IPS DF 19.7 (cell line): ENCODE measurements around the gene PSMB1.

Experiments
- DNase-seq: peaks from one replicate; pipeline ENCODE4 v3.0.0-alpha.2; 2013; ENCODE audit warnings: low read depth, low spot score

The PSMB1 gene

DNA sequence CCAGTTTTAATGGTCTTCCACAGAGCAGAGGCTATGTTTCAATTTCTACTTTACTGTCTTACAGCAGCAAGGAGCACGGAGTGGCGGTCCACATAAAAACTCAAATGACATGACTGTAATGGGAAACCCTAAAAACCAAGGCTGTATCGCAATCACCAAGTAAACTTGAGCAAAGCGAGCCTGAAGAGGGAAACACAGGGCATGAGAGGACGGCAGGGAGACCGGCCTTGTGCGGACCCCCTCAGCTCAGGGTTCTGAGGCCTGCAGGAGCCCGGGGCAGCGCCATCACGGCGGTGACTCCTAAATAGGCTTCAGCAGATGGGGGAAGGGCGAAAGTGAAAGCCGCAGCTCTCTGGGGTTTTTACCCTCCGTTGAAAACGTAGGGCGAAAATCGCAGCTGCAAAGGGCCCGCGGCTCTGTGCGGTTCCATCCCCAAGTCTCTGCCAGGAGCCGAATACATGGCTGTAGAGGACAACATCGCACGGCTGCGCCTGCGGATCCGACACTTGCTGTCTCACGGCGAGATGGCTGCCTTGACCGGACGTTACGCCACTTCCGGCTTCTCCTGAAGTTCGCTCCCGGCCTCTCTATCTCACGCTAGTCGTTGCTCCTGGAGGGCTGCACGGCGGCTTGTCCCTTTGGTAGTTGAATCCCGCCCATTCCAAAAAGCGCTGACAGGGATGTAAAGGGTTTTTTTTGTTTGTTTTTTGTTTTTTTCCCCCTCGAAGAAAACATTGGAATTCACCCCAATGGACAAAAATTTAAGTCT, at the start of gene PSMB1:
Gene PSMB1 (minus strand): TSS at position 543 of the 769 bp plus-strand sequence. CDS start 65 bp downstream, at position 478.
- DNase-seq: peak; percentile 92

DNA sequence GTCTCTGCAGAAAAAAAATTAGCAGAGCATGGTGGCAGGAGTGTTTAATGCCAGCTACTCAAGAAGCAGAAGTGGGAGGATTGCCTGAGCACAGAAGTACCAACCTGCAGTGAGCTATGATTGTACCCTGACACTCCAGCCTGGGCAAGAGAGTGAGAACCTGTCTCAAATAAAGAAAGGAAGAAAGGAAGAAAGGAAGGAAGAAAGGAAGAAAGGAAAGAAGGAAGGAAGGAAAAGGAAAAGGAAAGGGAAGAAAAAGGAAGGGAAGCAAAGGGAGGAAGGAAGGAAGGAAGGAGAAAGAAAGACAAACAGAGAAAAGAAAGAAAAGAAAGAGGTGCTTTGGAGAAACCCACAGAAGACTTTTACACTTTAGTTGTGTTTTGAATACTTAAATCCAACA, 44.2 kb upstream of the PSMB1 start:
- no peak for DNase-seq

DNA sequence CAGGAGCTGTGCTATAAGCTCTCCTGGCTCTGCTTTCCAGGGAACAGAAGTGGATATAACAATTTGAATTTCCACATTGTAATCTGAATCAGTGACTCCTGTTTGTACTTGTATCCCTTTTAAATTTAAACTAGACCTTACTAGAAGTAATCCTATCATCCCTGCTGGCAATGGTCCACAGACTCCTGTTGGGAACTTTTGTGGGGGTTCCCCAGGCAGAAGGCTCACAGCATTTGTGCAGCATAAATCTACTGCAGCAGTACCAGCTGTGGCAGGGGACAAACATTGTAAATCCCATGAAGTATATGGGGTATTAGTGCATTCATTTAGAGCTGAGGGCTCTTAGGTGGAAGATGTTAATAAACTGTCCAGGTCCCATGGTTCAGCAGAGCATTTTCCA, 43.3 kb upstream of the PSMB1 start:
- no peak for DNase-seq

DNA sequence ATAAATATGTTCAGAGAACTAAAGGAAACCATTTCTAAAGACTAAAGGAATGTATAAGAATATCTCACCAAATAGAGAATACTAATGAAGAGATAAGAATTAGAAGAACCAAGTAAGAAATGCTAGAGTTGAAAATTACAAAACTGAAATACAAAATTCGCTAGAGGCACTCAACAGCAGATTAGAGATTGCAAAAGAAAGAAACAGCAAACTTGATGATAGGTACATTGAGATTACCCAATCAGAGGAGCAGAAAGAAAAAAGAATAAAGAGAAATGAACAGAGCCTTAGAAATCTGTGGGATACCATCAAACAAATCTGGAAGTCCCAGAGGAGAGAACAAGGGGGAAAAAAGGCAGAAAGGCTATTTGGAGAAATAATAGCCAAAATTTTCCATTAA, 37.6 kb upstream of the PSMB1 start:
- DNase-seq: no peak

DNA sequence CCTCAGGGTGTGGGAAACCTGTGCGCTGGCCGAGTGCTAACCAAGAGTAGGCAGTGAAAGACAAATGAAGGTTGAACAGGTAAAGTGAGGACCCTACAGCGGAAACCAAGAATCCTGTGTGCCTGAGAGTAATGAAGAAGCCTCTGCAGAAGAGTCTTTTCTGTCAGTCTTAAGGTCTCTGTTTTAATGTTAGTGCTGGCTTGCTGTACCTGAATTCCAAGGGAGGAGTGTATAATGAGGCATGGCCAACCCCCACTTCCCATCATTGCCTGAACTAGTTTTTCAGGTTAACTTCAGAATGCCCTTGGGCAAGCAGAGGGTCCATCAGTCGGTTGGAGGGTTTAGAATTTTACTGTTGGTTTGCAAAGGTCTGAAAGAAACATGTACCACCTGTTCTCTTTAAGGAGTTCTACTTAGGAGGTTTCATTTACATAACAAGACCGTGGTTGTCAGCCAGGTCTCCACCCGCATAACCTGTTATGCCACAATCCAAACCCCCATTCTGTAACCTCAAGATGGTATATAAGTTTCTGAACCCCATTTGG, 31.9 kb upstream of the PSMB1 start:
- DNase-seq: no peak

DNA sequence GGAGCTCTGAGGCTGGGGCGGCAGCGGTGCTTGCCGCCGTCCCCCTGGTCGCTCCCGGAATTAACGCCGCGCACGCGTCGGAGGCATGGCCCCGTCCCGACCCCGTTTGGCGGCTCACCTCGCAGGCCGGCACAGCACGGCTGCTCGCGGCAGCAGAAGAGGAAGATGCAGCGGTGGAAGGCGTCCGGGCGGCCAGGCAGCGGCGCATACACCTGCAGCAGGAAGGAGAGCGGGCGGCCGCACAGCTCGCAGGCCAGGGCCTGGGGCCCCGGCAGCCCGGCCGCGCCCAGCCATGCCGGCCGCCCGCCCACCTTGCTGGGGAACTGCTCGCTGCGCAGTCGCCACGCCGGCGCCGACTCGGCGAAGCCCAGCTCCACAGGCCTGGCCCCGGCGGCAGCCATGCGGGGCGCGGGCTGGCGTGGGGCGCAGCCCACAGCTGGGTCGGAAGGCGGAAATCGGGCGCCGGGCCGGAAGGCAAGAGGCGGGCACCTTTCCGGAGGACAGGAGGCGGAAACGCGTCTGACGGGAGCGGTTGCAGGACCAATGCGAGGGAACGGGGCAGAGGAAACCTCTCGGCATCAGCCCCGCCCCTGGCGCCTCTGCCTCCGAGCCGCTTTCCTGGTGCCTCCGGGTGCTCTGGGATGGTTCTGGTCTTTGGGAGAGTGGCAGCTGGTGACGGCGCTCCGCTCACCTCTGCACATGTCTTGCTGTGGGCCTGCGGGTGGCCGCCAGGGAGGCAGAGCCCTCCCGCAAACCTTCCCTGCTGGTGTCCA, 31.3 kb upstream of the PSMB1 start, which contains the start of gene PDCD2:
Gene PDCD2 (minus strand): TSS at position 457 of the 773 bp plus-strand sequence. CDS start 56 bp downstream, at position 401.
- peak; percentile 81 for DNase-seq

DNA sequence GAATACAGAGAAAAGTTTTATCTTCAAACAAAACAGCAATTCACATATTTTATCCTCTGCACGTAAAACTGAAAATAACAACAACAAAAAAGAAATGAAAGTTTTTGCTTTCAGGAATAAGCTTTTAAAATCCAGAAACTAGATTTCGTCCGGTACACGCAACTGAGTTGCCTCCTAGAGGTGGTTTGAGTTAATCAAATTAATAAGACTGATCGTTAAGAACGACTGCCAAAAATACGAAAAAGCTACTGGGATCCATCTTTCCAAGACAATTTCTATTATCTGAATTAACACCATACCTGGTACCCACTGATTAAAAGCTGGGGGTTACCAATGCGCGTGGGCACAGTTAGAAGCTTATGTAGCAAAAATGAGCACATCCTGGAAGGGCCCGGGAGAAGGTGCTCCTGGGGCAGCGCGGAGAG, 30.7 kb upstream of the PSMB1 start:
- no peak for DNase-seq

DNA sequence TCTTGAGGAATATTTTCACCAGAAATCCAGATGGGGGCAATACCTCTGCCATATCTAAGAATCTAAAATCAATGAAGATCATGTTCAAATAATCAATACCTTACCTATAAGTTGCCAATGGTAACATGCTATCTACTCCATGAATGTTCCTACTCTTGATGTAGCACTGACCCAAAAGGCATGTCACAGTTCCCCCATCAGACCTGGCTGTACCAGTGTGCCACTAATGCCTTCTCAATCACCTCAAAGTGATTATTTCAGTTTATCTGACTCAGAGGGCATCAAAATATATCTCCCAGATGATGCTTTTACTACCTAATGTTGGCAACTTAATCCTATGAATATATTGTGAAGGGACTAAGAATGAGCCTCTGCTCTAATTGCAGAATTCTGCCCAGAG, 25.8 kb upstream of the PSMB1 start:
- no peak for DNase-seq

DNA sequence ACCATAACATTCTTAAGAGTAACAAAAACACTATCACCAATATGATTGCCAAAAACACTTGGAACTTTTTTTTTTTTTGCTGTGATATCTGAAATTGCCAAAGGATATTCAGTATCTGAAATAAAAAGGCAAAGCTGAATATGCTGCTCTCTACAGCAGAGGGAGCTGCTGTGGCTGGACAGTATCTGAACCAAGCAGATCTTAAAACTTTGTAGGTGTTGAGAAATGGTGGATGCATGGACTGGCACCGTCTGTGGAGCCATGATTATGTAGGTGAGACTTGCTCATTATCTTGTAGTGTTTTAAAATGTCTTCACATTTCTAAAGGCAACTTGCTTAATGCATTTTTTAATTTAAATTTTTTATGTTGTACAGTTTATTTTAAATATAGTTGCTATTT, 22.1 kb upstream of the PSMB1 start:
- no peak for DNase-seq

DNA sequence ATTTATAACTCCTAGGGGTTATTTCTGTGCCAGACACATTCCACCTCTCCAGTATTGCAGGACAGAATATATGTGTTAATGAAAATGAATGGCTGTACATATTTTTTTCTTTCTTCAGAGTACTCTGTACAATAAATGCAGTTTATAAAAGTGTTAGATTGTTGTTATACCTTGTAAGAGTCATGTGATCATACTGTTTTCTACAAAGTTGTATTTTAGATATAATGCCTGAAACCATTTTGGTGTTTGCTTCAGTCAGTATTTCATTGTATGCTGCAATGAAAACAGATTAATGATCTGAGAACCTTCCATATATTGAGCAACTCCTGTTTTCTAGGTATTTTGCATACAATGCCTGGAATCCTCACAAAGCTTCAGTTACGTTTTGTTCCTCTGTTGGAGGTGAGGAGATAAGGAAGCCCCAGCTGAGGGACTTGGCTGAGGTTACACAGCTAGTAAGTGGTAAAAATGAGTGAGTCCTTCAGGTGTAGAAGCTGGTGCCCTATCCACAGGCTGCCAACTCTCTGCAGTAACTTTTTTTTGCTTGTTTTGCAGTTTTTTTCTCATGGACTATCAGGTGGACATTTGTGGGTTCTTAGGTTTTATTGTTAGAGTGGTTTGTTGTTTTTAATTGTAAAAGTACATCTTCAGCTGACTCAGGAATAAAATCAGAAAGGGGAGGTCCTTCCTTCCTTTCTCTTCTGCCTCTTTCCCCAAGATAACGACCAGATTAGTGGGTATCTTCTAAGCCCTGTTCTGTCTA, 19.8 kb upstream of the PSMB1 start:
- DNase-seq: no peak

DNA sequence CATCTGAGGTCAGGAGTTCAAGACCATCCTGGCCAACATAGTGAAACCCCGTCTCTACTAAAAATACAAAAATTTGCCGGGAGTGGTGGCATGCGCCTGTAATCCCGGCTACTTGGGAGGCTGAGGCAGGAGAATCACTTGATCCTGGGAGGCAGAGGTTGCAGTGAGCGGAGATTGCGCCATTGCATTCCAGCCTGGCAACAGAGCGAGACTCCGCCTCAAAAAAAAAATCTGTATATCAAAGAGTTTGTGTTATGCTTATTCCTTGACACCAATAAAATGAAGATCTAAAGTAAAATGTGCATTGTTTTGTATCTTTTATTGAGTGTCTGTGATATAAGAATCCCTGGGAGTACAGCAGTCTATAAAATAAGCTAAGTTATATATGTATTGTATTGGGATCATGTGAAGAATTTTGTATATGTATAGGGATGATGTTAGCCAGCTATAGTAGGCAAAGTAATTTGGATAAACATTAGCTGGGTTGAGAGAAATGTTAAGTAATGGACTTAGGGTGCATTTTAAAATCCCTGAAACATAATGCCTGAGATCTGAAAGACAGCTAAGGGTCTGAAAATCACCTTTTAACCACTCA, 11.9 kb upstream of the PSMB1 start:
- no peak for DNase-seq

DNA sequence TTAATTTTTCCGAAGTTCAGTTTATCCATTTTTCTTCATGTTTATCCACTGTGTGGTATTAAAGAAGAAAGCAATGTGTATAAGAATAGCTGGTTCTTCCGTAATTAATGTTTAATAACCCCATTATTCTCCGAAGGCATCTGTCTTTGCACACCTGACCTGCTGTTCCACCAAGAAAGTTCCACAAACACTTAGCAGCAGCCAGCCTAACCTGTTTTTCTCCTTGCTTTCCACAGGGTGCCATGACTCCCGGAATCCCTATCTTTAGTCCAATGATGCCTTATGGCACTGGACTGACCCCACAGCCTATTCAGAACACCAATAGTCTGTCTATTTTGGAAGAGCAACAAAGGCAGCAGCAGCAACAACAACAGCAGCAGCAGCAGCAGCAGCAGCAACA, 8.4 kb upstream of the PSMB1 start:
- DNase-seq: no peak

DNA sequence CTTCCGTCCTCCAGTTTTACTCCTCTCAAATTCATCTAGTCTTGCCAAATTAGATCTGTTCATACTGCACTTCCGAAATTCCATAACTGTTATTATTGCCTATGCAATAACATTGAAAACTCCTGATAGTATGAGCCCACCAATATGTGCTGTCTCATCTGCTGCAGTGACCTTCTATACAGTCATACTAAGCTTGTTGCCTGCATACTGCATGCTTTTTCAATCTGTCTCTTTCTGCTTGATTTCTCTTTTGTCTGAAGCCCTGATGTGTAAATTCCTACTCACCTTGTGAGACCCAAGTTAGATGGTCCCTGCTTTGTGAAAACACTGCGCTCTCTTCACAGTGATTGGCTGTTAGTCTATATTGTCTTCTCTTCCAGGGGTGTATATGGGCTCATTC, 2.2 kb upstream of the PSMB1 start:
- no peak for DNase-seq

DNA sequence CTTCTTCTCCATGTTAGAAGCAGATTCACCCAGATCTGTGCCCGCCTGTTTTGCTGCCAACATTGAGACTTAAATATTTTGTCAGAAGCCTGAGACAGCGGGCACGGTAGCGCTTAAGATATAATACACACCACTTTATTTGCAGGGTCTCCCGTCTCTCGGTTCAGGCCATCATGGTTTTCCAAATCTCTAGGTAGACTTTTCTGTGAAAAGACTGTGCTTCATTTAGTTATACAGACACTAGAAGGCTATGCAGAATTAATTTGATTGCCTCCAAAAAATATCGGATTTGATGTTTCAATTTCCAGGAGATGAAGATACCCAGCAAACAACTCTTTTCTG, 1.7 kb upstream of the PSMB1 start:
- DNase-seq: no peak

DNA sequence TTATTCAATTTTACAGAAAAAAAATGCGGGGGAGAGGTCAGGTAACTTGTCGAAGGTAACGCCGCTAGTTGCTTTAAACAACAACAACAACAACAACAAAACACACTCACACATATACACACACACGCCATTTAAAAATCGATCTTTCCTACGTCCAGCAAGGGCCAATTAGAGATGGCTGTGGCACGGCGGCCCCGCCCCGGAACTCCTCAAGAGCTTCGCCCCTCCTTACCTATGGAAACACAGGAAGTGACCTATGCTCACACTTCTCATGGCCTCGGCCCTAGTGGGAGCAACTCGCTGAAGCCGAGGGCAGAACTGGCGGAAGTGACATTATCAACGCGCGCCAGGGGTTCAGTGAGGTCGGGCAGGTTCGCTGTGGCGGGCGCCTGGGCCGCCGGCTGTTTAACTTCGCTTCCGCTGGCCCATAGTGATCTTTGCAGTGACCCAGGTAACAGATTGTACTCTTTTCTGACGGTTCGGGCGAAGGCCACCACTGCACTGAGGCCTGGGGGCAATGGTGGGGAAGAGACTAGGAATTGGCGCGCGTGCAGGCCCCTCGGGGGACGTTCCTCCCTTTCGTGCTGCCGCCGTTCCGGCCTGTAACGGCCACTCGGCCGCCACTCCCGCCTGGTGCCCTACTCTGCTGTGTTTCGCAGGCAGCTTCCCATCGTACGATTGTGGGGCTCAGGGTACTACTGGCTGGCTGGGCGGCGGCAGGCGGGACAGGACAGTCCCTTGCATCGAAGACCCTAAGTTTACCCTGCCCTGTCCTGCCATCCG, 1.1 kb upstream of the PSMB1 start, which contains the start of gene TBP:
Gene TBP (plus strand): TSS at position 357 of the 783 bp plus-strand sequence. CDS start 2,661 bp downstream, outside the sequence.
- peak; percentile 98 for DNase-seq

DNA sequence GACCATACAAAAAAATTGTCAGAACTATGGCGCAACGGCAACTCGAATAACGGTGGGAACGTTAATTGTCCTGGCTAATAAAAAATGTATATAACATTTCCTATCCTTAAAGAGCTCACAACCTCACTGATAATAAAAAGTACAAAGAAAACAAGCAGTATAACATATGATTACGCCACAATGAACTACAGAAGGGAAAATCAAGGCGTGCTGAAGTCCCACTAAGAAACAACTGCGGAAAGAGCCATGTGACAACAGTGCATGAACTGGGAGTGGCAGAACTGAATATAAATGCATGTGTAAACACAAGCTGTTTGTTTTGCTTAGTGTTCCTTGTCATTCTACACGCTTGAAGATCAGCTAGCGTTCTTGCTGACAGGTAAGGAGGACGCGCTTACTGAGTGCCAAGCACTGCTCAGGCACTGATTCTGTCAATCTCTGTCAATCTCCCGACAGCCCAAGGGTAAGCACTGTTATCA, 466 bp upstream of the PSMB1 start:
- no peak for DNase-seq

DNA sequence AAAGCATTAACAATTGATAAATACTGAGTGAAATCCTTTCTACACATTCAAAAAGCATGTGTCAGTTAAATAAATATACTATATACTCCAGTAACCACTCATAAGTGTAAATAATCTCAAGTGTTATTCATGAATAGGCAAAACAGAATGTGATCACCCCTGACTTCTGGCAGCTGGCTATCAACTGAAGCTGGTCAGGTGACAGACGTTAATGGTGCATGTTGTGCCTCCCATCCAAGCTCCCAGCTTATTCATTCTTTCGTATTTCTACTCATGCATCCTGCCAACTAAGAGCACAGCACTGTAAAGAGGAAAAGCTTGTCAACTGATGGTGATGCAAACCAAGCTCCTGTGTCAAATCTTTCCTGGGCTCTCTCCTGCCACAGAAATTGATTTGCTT, 7.7 kb downstream of the PSMB1 start:
- no peak for DNase-seq

DNA sequence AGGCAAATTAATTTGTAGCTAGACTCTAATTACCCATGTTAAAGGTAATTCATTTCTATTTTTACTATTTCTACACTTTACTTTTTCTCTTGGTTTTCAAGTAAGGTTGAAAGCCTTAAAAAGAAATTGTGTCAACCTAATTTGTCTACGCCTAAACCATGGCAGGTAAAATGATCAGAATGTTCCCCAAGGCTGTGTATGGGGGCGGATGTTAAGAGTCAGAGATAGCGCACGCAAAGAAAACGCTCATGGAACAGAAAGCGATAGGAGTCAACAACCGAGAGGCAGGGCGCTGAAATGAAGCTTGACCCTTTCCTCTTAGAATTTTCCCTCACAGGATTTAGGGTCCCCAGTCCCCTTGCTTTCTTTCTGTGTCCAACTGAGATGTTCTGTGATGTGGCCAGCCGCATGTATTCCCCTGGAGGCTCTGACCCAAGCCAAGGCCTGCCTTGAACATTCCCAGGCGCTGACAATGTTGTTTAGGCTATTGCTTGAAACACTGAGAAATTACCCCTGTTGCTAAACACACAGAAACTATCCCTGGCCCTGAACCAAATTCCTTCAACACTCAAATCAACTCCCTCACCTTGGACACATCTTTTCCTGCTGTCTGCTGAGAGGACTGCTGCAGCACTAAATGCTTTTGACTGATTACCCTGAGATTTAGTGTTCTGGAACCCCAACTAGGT, 10.9 kb downstream of the PSMB1 start:
- DNase-seq: no peak

DNA sequence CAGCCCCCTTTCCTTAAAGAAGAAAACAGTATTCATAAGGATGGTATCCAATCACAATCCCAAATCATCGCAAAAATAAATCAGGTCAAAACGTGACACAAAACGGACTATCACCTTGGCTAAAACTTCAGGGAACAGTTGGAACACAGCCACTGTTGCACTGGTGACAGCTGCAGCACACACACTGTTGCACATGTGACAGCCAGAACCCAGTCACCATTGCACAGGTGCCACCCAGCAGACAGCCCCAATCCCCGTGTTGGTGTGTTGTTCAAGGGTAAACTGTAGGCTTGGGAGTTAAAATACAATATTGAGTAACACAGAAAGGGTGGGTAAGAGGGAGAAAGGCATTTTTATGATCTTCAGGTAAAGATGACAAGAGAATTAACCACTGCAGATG, 15.8 kb downstream of the PSMB1 start:
- DNase-seq: no peak

DNA sequence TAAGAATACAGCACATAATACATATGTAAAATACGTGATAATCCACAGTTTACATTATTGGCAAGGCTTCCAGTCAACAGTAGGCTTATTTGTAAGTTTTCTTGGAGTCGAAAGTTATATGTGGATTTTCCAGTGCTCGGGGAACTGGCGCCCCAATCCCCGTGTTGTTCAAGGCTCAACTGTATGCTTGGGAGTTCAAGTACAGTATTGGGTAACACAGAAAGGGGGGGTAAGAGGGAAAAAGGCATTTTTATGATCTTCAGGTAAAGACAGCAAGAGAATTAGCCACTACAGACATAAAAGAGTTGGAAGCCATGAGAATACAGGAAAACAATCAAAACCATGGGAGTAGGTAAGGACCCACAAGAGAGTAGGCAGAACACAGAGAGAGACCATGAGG, 16.4 kb downstream of the PSMB1 start:
- DNase-seq: no peak
